ENCODE measurements around the gene ERP29. TPM values are rescaled to one million over a fixed set of nuclear protein-coding genes. Genes with fewer than 3 reads are reported as not detected.
A peak's percentile ranks its signal among the peaks of the same experiment; 100 is the strongest.
"Not testable (repeated sequence)": the region's sequence is repeated elsewhere in the genome, so short reads cannot be mapped to it uniquely, and the experiment has no call there.

Gene ERP29
- total and polyA plus RNA-seq, 7 donors = 15.3 to 38.7 (median 24.3) TPM

DNA sequence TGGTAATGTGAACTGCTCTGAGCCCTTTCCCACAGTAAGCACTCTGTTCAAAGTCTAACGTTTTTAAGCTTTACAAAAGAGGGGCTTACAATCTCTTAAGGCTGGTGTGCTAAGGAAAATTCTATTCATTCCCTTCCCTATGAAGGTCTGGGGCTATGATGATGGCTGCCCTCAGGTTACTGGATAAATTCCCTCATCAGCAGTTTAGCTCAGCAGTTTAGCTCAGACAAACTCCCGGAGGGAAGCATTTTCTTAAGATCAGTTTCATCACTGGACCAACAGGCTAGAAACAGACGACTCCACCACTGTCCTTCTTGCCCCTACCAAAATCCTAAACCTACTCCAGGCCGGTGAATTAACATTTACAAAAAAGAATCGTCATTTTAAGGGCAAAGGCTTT is 19.1 kb downstream of the ERP29 start:
- DNase-seq = no peak
- Histone ChIP-seq H3K27me3 (ENCODE audit: insufficient read depth in 3 of 3, low read length in 2 of 3) (no peaks in the 10 kb centered on the region), H3K36me3 (ENCODE audit: insufficient read depth in 1 of 2, low read depth in 1 of 2) (peaks cover 18 to 100% of the 10 kb centered on the region in 2 donors), H3K4me3 (no peak overlapping the region), H3K9me3 (no peaks in the 10 kb centered on the region), H3K4me1 (no peaks in the 10 kb centered on the region), H3K27ac (no peak overlapping the region)
- TF ChIP-seq, protein P1, sequence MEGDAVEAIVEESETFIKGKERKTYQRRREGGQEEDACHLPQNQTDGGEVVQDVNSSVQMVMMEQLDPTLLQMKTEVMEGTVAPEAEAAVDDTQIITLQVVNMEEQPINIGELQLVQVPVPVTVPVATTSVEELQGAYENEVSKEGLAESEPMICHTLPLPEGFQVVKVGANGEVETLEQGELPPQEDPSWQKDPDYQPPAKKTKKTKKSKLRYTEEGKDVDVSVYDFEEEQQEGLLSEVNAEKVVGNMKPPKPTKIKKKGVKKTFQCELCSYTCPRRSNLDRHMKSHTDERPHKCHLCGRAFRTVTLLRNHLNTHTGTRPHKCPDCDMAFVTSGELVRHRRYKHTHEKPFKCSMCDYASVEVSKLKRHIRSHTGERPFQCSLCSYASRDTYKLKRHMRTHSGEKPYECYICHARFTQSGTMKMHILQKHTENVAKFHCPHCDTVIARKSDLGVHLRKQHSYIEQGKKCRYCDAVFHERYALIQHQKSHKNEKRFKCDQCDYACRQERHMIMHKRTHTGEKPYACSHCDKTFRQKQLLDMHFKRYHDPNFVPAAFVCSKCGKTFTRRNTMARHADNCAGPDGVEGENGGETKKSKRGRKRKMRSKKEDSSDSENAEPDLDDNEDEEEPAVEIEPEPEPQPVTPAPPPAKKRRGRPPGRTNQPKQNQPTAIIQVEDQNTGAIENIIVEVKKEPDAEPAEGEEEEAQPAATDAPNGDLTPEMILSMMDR (IDR thresholded peaks at IDR 0.05) = no peak
- no peak for ATAC-seq
- intact Hi-C loops (cut with DNase I) = loop anchor here in 1 of 2 donors (10.0 kb wide), 1 partner anchor 203 kb away; no protein-coding TSS in a partner anchor
- 87 to 88% (median 88%) methylated on average over 5 of the region's 5 CpGs for WGBS, 3 donors

DNA sequence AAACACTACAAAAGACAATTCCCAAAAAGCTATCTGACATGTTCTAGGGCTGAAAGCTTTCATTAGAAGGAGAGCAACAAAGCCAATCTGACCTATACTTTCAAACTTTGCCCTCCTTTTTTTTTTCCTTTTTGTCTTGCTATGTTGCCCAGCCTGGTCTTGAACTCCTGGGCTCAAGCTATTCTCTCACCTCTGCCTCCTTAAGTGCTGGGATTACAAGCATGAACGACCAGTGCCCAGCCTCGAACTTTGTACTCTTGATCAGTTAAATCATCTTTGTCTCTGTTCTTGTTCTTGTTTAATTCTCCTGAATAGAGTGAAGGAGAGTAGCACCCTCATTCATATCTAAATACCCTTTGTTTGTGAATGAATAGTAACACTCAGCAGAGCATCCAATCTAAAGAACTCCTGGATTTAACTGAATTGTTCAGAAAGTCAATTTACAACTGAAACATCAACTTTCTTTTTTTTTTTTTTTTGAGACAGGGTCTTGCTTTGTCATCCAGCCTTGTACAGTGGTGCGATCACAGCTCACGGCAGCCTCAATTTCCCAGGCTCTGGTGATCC is 22.1 kb downstream of the ERP29 start:
- intact Hi-C loops (cut with DNase I) = loop anchor here in 1 of 2 donors (10.0 kb wide), 1 partner anchor 199 kb away; no protein-coding TSS in a partner anchor
- 84 to 88% (median 86%) methylated on average over 4 of the region's 4 CpGs for WGBS, 3 donors
- peaks cover 12 to 100% of the 10 kb centered on the region in 2 donors for H3K36me3 ChIP-seq (ENCODE audit: insufficient read depth in 1 of 2, low read depth in 1 of 2)

DNA sequence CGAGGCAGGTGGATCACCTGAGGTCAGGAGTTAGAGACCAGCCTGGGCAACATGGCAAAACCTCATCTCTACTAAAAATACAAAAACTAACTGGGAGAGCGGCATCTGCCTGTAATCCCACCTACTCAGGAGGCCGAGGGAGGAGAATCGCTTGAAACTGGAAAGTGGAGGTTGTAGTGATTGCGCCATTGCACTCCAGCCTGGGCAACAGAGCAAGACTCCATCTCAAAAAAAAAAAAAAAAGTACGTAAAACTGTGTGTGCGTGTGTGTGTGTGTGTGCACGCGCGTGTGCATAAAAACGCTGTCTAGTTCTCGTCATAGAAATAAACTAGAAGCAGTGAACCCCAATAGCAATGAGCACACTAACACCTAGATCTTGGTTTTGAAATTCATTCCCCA is 23.4 kb downstream of the ERP29 start:
- H3K36me3 ChIP-seq (ENCODE audit: insufficient read depth in 1 of 2, low read depth in 1 of 2) = peaks cover 12 to 100% of the 10 kb centered on the region in 2 donors
- not testable (repeated sequence) for DNase-seq; H3K4me1 ChIP-seq; H3K4me3 ChIP-seq; H3K9me3 ChIP-seq; H3K27me3 ChIP-seq (ENCODE audit: insufficient read depth in 3 of 3, low read length in 2 of 3); ATAC-seq; H3K27ac ChIP-seq
- intact Hi-C loops (cut with DNase I) = loop anchor here in 1 of 2 donors (10.0 kb wide), 1 partner anchor 198 kb away; no protein-coding TSS in a partner anchor
- 93 to 95% (median 95%) methylated on average over 11 to 12 of the region's 12 CpGs for WGBS, 3 donors

More for the DNA sequence above, 22.1 kb downstream of the ERP29 start:
- Histone ChIP-seq H3K9me3 (no peaks in the 10 kb centered on the region), H3K27me3 (ENCODE audit: insufficient read depth in 3 of 3, low read length in 2 of 3) (no peaks in the 10 kb centered on the region), H3K4me1 (no peaks in the 10 kb centered on the region), H3K27ac (no peak overlapping the region), H3K4me3 (no peak overlapping the region)
- ATAC-seq (no peak), DNase-seq (no peak)
- TF ChIP-seq, protein P1 (IDR thresholded peaks at IDR 0.05) = no peak

DNA sequence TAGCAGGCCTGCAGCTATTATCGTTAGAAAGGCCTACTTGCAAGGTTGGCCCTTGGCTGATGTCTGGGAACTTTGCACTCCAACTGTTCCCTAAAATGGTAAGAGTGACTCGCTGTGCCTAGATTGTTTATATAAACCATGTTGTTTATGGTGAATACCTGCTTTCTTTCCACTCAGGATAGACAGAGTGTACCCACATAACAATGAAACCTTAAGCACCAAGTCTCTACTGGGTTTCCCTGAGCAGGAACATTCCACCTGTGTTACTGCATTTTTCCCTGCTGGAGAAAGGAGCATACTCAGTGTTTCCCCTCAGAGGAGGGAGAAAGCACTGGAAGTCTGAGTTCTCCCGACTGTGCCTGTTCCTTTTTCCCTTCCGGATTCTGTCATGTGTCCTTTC is 32.8 kb downstream of the ERP29 start:
- no peaks in the 10 kb centered on the region for H3K4me1 ChIP-seq
- no peak overlapping the region for H3K27ac ChIP-seq
- TF ChIP-seq, protein P1 (IDR thresholded peaks at IDR 0.05) = no peak
- intact Hi-C loops (cut with DNase I) = loop anchor here (5.0 to 10.0 kb wide), 3 partner anchors 36 to 189 kb away; no protein-coding TSS in a partner anchor
- no peaks in the 10 kb centered on the region for H3K9me3 ChIP-seq
- DNase-seq = no peak
- ATAC-seq = peak in 1 of 4 donors; percentile 13
- 77 to 83% (median 81%) methylated on average over 4 of the region's 4 CpGs for WGBS, 3 donors
- H3K36me3 ChIP-seq (ENCODE audit: insufficient read depth in 1 of 2, low read depth in 1 of 2) = peaks cover 9 to 100% of the 10 kb centered on the region in 2 donors
- H3K27me3 ChIP-seq (ENCODE audit: insufficient read depth in 3 of 3, low read length in 2 of 3) = no peaks in the 10 kb centered on the region
- no peak overlapping the region for H3K4me3 ChIP-seq

DNA sequence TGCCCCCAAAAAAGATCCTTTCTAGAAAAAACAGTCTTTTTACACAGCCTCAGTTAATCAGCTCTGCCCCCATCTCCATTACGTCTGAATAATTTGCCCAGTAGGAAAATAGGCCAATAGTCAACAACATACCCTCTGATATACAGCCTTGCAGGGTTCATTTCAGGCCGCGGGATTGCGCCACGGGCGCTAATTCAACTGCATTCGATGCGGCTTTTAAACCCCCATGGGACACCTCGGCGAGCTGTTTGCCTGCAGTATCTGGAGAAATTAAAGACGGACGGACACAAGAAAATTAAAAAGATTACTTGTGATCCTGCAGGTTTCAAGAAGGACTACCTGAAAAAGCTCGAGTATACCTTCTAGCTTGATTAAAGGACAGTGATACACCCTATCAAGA is 36.1 kb downstream of the ERP29 start:
- Histone ChIP-seq H3K9me3 (no peaks in the 10 kb centered on the region), H3K4me1 (no peaks in the 10 kb centered on the region), H3K36me3 (ENCODE audit: insufficient read depth in 1 of 2, low read depth in 1 of 2) (peaks cover 20 to 100% of the 10 kb centered on the region in 2 donors), H3K4me3 (no peak overlapping the region), H3K27me3 (ENCODE audit: insufficient read depth in 3 of 3, low read length in 2 of 3) (no peaks in the 10 kb centered on the region), H3K27ac (no peak overlapping the region)
- WGBS, 3 donors = 87 to 91% (median 87%) methylated on average over 13 of the region's 13 CpGs
- ATAC-seq = no peak
- TF ChIP-seq, protein P1 (IDR thresholded peaks at IDR 0.05) = no peak
- no peak for DNase-seq
- intact Hi-C loops (cut with DNase I) = loop anchor here (5.0 to 10.0 kb wide), 3 partner anchors 33 to 185 kb away; no protein-coding TSS in a partner anchor
